H1 (cell line): ENCODE results near the gene DOC2A.

Experiments
- ATF3 ChIP-seq: IDR thresholded peaks from 2 replicates; pipeline ENCODE4 v1.6.1; 2011; ENCODE audit warnings: low read depth, mild to moderate bottlenecking, low read length; ENCODE audit not compliant: insufficient read depth
- CBX8 ChIP-seq: fragments of 300-800, 300-1000 bp; sonication (generic); IDR thresholded peaks from 2 replicates; pipeline ENCODE4 v1.7.1; 2016; ENCODE audit warnings: low read depth, low read length, borderline replicate concordance
- CEBPB ChIP-seq: IDR thresholded peaks from 2 replicates; pipeline ENCODE4 v1.6.1; 2012; ENCODE audit warnings: low read depth, low read length
- CREB1 ChIP-seq: IDR thresholded peaks from 2 replicates; pipeline ENCODE4 v1.6.1; 2012; ENCODE audit warnings: inconsistent platforms
- EP300 ChIP-seq, 2 experiments: IDR thresholded peaks; 1 replicate in 1 of 2; 2 replicates in 1 of 2; pipeline ENCODE4 v1.6.1; 2011 to 2012; ENCODE audit warnings: low read depth in 2 of 2, low read length in 2 of 2, mild to moderate bottlenecking in 2 of 2, borderline replicate concordance in 1 of 2, inconsistent platforms in 1 of 2, moderate library complexity in 1 of 2
- KDM5A ChIP-seq: fragments of 200-600 bp; IDR thresholded peaks from 2 replicates; pipeline ENCODE4 v1.7.1; 2012; ENCODE audit warnings: mild to moderate bottlenecking, low read length, inconsistent platforms, mixed read lengths
- POLR2A ChIP-seq, 2 experiments: IDR thresholded peaks; 1 replicate in 1 of 2; 2 replicates in 1 of 2; pipeline ENCODE4 v1.6.1; 2011; ENCODE audit warnings: low read depth in 2 of 2, low read length in 2 of 2, mild to moderate bottlenecking in 2 of 2; ENCODE audit errors: control extremely low read depth in 1 of 2
- POLR2AphosphoS5 ChIP-seq: IDR thresholded peaks from 2 replicates; pipeline ENCODE4 v1.6.1; 2011; ENCODE audit warnings: low read depth, low read length
- RAD21 ChIP-seq, 2 experiments: IDR thresholded peaks in 1 of 2; conservative IDR thresholded peaks in 1 of 2; 2 replicates each; pipeline ENCODE4 v1.6.1; 2011; ENCODE audit warnings: low read depth in 2 of 2, low read length in 2 of 2, improper control_type of control experiment in 1 of 2, inconsistent platforms in 1 of 2, mild to moderate bottlenecking in 1 of 2, moderate library complexity in 1 of 2
- SIN3A ChIP-seq, 2 experiments: IDR thresholded peaks in 1 of 2; conservative IDR thresholded peaks in 1 of 2; 2 replicates each; pipeline ENCODE4 v1.6.1; 2011 to 2012; ENCODE audit warnings: low read length in 2 of 2, improper control_type of control experiment in 1 of 2, low read depth in 1 of 2, mild to moderate bottlenecking in 1 of 2
- SIX5 ChIP-seq: IDR thresholded peaks from 2 replicates; pipeline ENCODE4 v1.6.1; 2011; ENCODE audit warnings: mild to moderate bottlenecking, low read depth, low read length
- TF ChIP-seq, protein P1 (sequence below), 3 experiments: IDR thresholded peaks; 1 replicate in 2 of 3; 2 replicates in 1 of 3; pipeline versions ENCODE4 v1.5.1 to v1.6.1; 2011; ENCODE audit warnings: low read length in 3 of 3, mild to moderate bottlenecking in 3 of 3, inconsistent platforms in 2 of 3, low read depth in 1 of 3, moderate library complexity in 1 of 3; ENCODE audit not compliant: insufficient read depth in 1 of 3; ENCODE audit errors: control extremely low read depth in 1 of 3

DNA sequence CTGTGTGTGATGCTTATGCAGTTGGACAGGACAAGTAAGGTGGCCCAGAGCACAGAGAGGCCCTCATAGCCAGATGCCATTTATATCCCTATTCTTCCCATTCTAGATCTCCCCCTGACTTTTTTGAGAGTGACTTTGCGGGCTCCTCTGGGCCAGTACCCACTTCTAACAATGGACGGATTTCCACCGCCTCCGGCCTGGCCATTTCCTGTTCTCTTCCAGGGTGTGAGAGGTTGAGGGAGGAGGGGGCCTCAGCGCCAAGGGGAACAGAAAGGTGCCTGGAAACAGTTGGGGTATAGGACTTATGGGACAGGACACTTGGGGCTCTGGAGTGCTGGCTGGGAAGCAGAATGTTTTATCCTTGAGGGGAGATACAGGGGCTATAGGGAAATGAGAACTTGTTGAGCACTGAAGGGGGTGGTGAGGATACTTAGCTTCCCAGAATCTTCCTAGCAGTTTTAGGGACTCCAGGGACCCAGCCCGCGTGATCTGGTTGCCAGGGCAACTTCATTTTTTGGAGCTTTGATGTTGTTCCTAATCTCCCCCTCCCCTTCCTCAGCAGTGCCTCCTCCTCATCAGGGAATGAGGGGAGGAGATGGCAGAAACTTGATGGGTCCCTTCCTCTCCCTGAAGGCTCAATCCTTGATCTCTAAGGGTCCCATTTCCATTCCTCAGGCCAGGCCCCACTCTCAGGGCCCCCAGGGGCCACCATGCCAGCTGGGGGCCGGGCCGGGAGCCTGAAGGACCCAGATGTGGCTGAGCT lies 33.6 kb downstream of the DOC2A start:
- no peak for TF ChIP-seq SIN3A (conservative IDR thresholded peaks at IDR 0.05 in 1 of 2, IDR thresholded peaks at IDR 0.05 in 1 of 2; ENCODE audit: low read depth in 1 of 2, low read length in 2 of 2)
- TF ChIP-seq KDM5A: no peak
- no peak for TF ChIP-seq POLR2A (IDR thresholded peaks at IDR 0.05; ENCODE audit: control extremely low read depth in 1 of 2, low read depth in 2 of 2, low read length in 2 of 2)
- TF ChIP-seq, protein P1, sequence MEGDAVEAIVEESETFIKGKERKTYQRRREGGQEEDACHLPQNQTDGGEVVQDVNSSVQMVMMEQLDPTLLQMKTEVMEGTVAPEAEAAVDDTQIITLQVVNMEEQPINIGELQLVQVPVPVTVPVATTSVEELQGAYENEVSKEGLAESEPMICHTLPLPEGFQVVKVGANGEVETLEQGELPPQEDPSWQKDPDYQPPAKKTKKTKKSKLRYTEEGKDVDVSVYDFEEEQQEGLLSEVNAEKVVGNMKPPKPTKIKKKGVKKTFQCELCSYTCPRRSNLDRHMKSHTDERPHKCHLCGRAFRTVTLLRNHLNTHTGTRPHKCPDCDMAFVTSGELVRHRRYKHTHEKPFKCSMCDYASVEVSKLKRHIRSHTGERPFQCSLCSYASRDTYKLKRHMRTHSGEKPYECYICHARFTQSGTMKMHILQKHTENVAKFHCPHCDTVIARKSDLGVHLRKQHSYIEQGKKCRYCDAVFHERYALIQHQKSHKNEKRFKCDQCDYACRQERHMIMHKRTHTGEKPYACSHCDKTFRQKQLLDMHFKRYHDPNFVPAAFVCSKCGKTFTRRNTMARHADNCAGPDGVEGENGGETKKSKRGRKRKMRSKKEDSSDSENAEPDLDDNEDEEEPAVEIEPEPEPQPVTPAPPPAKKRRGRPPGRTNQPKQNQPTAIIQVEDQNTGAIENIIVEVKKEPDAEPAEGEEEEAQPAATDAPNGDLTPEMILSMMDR (IDR thresholded peaks at IDR 0.05; ENCODE audit: control extremely low read depth in 1 of 3, insufficient read depth in 1 of 3, low read depth in 1 of 3, low read length in 3 of 3): no peak
- TF ChIP-seq RAD21 (IDR thresholded peaks at IDR 0.05 in 1 of 2, conservative IDR thresholded peaks at IDR 0.05 in 1 of 2; ENCODE audit: low read depth in 2 of 2, low read length in 2 of 2): no peak
- no peak for TF ChIP-seq CEBPB
- no peak for TF ChIP-seq ATF3
- no peak for TF ChIP-seq POLR2AphosphoS5
- TF ChIP-seq CBX8: no peak
- TF ChIP-seq EP300 (IDR thresholded peaks at IDR 0.05; ENCODE audit: borderline replicate concordance in 1 of 2, low read depth in 2 of 2, low read length in 2 of 2): no peak
- TF ChIP-seq CREB1: no peak
- no peak for TF ChIP-seq SIX5
